ENCODE results near the gene CGN. TPM values are rescaled to one million over a fixed set of nuclear protein-coding genes. Genes with fewer than 3 reads are reported as not detected.

The CGN gene
- total and polyA plus RNA-seq, 2 donors (not counting 1 experiment from before 2014, with no cell fraction given) = 0.22 to 0.81 TPM

DNA sequence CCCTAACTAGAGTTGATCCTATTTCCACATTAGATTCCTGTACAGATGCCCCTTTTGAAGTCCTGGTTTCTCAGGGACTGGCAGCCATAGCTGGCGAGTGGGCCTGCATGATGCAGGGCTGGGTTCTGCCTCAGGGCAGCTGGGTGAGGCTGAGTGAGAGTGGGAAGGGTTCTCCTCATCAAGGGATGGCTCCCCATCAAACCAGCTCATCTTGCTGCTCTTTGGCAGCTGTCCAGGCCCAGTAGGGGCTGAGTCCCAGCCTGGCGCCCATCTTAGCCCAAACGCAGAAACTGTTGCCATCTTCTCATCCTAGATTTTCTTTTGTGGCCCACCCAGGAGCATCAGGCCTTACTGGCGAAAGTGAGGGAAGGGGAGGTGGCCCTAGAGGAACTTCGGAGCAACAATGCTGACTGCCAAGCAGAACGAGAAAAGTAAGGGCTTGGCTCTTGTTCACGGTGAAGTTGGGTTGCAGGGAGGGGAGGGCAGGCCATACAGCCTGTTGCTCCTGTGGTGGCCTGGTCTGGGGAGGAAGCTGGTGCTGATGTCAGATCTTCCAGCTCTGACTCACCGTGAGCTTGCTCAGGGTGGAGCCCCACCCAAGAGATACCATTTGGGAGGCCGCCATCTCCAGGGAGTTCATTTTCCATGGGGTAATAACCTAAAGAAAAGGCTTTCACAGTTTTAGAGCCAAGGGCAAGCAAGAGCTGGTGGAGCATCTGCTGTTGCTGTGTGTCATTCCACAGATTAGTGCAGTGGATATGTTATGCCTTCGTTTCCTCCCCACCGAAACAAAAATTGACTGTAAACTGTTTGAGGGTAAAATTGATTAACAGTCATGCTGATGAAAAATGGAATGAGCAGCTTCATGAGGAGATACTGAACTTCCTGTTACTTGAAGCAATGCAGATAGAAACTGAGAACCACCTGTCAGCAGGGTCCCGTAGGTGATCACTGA lies 63.7 kb downstream of the CGN start:
- H3K4me1 Mint-ChIP-seq = no peaks in the 10 kb centered on the region
- ChIA-PET POLR2A (no interaction called here), CTCF (no interaction called here)
- TF ChIP-seq EZH2 (IDR thresholded peaks at IDR 0.05; ENCODE audit: borderline replicate concordance, insufficient read depth, low read depth, low read length, poor library complexity, severe bottlenecking) (no peak), CTCF (IDR thresholded peaks at IDR 0.05) (no peak)
- no peak for ATAC-seq (ENCODE audit: low read depth)
- intact Hi-C loops (cut with micrococcal nuclease) = no loop called here
- H3K9me3 ChIP-seq (ENCODE audit: control extremely low read depth in 1 of 3, control insufficient read depth in 2 of 3, insufficient read depth in 1 of 3, low read length in 2 of 3) = no peaks in the 10 kb centered on the region
- no peak overlapping the region for H3K4me3 Mint-ChIP-seq
- H3K27me3 Mint-ChIP-seq = no peaks in the 10 kb centered on the region
- H3K9ac ChIP-seq (ENCODE audit: low read length) = no peak overlapping the region
- no peak for DNase-seq
- H4K20me1 ChIP-seq (ENCODE audit: control insufficient read depth, insufficient read depth, low read length, poor library complexity, severe bottlenecking) = no peaks in the 10 kb centered on the region
- H3K27ac ChIP-seq (ENCODE audit: low read length in 2 of 2) = no peak overlapping the region
- H3K4me3 ChIP-seq (ENCODE audit: control extremely low read depth in 1 of 5, extremely low read depth in 1 of 5, insufficient read depth in 1 of 5, low read depth in 2 of 5, low read length in 4 of 5) = no peak overlapping the region
- no peak overlapping the region for H3K27ac Mint-ChIP-seq
- no peaks in the 10 kb centered on the region for H3K9me3 Mint-ChIP-seq (ENCODE audit: insufficient read depth)
- H3K4me2 ChIP-seq (replicated peaks; ENCODE audit: low read depth, low read length, poor library complexity, severe bottlenecking) = no peak overlapping the region
- H2AFZ ChIP-seq (ENCODE audit: insufficient read depth, low read depth, low read length, poor library complexity, severe bottlenecking) = no peak overlapping the region
- H3K27me3 ChIP-seq (replicated peaks in 1 of 4; ENCODE audit: control extremely low read depth in 1 of 4, control insufficient read depth in 3 of 4, insufficient read depth in 4 of 4, low read length in 3 of 4) = no peaks in the 10 kb centered on the region
- WGBS (ENCODE audit: insufficient coverage) = 93% methylated on average over 9 of the region's 12 CpGs
- H3K36me3 ChIP-seq (replicated peaks in 1 of 2; ENCODE audit: control extremely low read depth in 1 of 2, control insufficient read depth in 1 of 2, extremely low read depth in 1 of 2, insufficient read depth in 2 of 2, low read length in 1 of 2) = no peaks in the 10 kb centered on the region
- H3K79me2 ChIP-seq (ENCODE audit: control insufficient read depth, insufficient read depth, low read length) = no peaks in the 10 kb centered on the region
- no peaks in the 10 kb centered on the region for H3K4me1 ChIP-seq (ENCODE audit: control insufficient read depth in 2 of 2, insufficient read depth in 2 of 2, low read length in 2 of 2)

- no peaks in the 10 kb centered on the region for H3K9me3 ChIP-seq (ENCODE audit: control extremely low read depth in 1 of 3, control insufficient read depth in 2 of 3, insufficient read depth in 1 of 3, low read length in 2 of 3)
- H3K27ac ChIP-seq (ENCODE audit: low read length in 2 of 2) = no peak overlapping the region
- H3K4me2 ChIP-seq (replicated peaks; ENCODE audit: low read depth, low read length, poor library complexity, severe bottlenecking) = no peak overlapping the region
- H2AFZ ChIP-seq (ENCODE audit: insufficient read depth, low read depth, low read length, poor library complexity, severe bottlenecking) = no peak overlapping the region
- TF ChIP-seq EZH2 (IDR thresholded peaks at IDR 0.05; ENCODE audit: borderline replicate concordance, insufficient read depth, low read depth, low read length, poor library complexity, severe bottlenecking) (no peak), CTCF (IDR thresholded peaks at IDR 0.05) (no peak)
- POLR2A ChIA-PET = no interaction called here
- no peak overlapping the region for H3K4me3 ChIP-seq (ENCODE audit: control extremely low read depth in 1 of 5, extremely low read depth in 1 of 5, insufficient read depth in 1 of 5, low read depth in 2 of 5, low read length in 4 of 5)
- no peaks in the 10 kb centered on the region for H3K27me3 ChIP-seq (replicated peaks in 1 of 4; ENCODE audit: control extremely low read depth in 1 of 4, control insufficient read depth in 3 of 4, insufficient read depth in 4 of 4, low read length in 3 of 4)
- no CpG with 5 or more reads among the region's 2 CpGs for WGBS (ENCODE audit: insufficient coverage)
- Mint-ChIP-seq H3K4me1 (no peaks in the 10 kb centered on the region), H3K4me3 (no peak overlapping the region), H3K27ac (no peak overlapping the region), H3K27me3 (no peaks in the 10 kb centered on the region), H3K9me3 (ENCODE audit: insufficient read depth) (no peaks in the 10 kb centered on the region)
- no peak overlapping the region for H3K9ac ChIP-seq (ENCODE audit: low read length)
- no peaks in the 10 kb centered on the region for H3K36me3 ChIP-seq (replicated peaks in 1 of 2; ENCODE audit: control extremely low read depth in 1 of 2, control insufficient read depth in 1 of 2, extremely low read depth in 1 of 2, insufficient read depth in 2 of 2, low read length in 1 of 2)
- H3K79me2 ChIP-seq (ENCODE audit: control insufficient read depth, insufficient read depth, low read length) = no peaks in the 10 kb centered on the region
- ATAC-seq (ENCODE audit: low read depth) (no peak), DNase-seq (no peak)
- no peaks in the 10 kb centered on the region for H4K20me1 ChIP-seq (ENCODE audit: control insufficient read depth, insufficient read depth, low read length, poor library complexity, severe bottlenecking)
- CTCF ChIA-PET = no interaction called here
- intact Hi-C loops (cut with micrococcal nuclease) = no loop called here
- no peaks in the 10 kb centered on the region for H3K4me1 ChIP-seq (ENCODE audit: control insufficient read depth in 2 of 2, insufficient read depth in 2 of 2, low read length in 2 of 2)
Measured at GRCh38 chr1:151577173-151577572, 66.0 kb downstream of the CGN start.
